ENCODE measurements around the gene EVA1A.

DNA sequence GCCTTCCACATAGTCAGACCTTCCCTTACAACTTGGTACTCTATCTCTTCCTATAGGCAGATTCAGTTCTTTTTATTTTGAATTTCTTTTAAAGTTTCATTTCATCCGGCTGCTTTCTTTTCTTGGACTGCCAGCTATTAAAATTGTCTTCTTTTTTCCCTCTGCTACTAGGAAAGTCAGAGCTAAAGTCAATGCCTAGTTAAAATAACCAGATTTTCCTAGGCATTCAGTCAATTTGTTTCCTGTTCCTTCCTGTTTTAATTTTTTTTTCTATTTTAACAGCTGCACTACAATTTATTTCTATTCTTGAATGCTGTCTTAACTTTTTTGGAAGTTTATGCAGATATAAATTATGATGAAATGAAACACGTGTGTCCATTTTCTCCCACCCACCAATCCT is 84.8 kb downstream of the EVA1A start:
- TF ChIP-seq, protein P1, sequence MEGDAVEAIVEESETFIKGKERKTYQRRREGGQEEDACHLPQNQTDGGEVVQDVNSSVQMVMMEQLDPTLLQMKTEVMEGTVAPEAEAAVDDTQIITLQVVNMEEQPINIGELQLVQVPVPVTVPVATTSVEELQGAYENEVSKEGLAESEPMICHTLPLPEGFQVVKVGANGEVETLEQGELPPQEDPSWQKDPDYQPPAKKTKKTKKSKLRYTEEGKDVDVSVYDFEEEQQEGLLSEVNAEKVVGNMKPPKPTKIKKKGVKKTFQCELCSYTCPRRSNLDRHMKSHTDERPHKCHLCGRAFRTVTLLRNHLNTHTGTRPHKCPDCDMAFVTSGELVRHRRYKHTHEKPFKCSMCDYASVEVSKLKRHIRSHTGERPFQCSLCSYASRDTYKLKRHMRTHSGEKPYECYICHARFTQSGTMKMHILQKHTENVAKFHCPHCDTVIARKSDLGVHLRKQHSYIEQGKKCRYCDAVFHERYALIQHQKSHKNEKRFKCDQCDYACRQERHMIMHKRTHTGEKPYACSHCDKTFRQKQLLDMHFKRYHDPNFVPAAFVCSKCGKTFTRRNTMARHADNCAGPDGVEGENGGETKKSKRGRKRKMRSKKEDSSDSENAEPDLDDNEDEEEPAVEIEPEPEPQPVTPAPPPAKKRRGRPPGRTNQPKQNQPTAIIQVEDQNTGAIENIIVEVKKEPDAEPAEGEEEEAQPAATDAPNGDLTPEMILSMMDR (IDR thresholded peaks at IDR 0.05; ENCODE audit: low read depth, low read length, poor library complexity, severe bottlenecking), result no peak
- no peak for TF ChIP-seq EZH2phosphoT487 (IDR thresholded peaks at IDR 0.05; ENCODE audit: borderline replicate concordance, low read length)

Measured in DOHH2 (cell line).